Calu3 (cell line): ENCODE data around the gene FOXP1. TPM values are rescaled to one million over a fixed set of nuclear protein-coding genes. Genes with fewer than 3 reads are reported as not detected.

Source experiments
- BruUV-seq: library from RNA; stranded (reverse); fragments of 400-500 nt; replicated peaks from 2 replicates; lab custom pipeline; 2021; lab: Mats Ljungman, UMichigan
- CTCF ChIA-PET: fragments of 300-600 bp; sonication (Branson Sonifier 250); formaldehyde crosslinking; loops from one replicate; lab custom pipeline; 2022; ENCODE audit warnings: antibody characterized with exemption; lab: Charles Lee
- DNase-seq: peaks from one replicate; pipeline ENCODE4 v3.0.0; 2022
- H3K27ac Mint-ChIP-seq: one replicate; pipeline ENCODE4 v1.8.0; 2022; ENCODE audit warnings: mixed read lengths; ENCODE audit not compliant: unreplicated experiment
- H3K27me3 Mint-ChIP-seq: one replicate; pipeline ENCODE4 v1.8.0; 2022; ENCODE audit warnings: mixed read lengths; ENCODE audit not compliant: unreplicated experiment
- H3K36me3 Mint-ChIP-seq: one replicate; pipeline ENCODE4 v1.8.0; 2022; ENCODE audit warnings: mild to moderate bottlenecking, moderate library complexity, mixed read lengths; ENCODE audit not compliant: insufficient read depth, unreplicated experiment
- H3K4me1 Mint-ChIP-seq: one replicate; pipeline ENCODE4 v1.8.0; 2022; ENCODE audit warnings: mild to moderate bottlenecking, low read depth, mixed read lengths; ENCODE audit not compliant: unreplicated experiment
- H3K4me3 Mint-ChIP-seq: one replicate; pipeline ENCODE4 v1.8.0; 2022; ENCODE audit warnings: mild to moderate bottlenecking, low read depth, moderate library complexity, mixed read lengths; ENCODE audit not compliant: unreplicated experiment
- H3K9me3 Mint-ChIP-seq: one replicate; pipeline ENCODE4 v1.8.0; 2022; ENCODE audit warnings: low read depth, mixed read lengths; ENCODE audit not compliant: unreplicated experiment
- intact Hi-C: fragments of 100-400 bp; cut with micrococcal nuclease; formaldehyde crosslinking; loops from one replicate; pipeline ENCODE4 v1.10.0; 2022; ENCODE audit not compliant: unreplicated experiment
- total RNA-seq: library from RNA; stranded (reverse); gene quantifications from 2 replicates; pipeline ENCODE4 v1.2.3, GENCODE V29; 2022
- TF ChIP-seq, protein P1 (sequence below): fragments of 200-600 bp; IDR thresholded peaks from one replicate; pipeline ENCODE4 v1.8.0; 2022; ENCODE audit warnings: antibody characterized with exemption; ENCODE audit not compliant: unreplicated experiment

FOXP1 gene
- total RNA-seq, 1 experiment from 2014 or later: 82.8 TPM

DNA sequence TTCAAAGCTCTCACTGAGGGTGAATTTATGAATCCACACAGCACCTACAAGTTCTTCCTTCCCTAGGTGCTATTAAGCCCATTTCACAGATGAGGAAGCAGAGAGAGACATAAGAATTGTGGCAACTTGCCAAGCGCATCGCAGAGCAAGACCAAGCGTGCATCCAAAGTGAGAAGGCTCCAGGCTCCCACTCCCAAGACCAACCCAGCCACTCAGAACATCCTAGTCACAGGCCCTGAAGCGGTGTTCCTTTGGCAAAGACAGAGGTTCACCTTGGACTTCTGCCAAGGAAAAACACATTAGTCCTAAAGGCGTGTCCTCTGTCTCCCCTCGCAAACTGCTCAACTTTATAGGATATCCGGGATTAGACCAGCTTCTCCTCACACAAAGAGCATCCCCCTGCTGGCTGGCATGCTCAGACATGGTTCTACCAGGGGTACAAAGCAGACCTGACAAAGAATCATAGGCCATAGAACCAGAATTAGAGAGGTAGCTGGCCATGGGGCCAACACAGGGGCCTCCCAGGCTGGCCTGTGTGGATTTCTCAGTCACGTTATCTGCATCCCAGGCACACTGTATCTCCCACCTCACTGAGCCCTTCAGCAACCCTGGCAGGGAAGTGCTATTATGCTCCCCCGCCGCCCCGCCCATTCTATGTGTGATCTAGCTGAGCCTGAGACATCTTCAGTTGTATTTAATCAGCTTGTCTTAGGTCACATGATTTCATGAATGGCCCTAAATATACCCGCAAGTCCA lies 160.2 kb downstream of the FOXP1 start:
- Mint-ChIP-seq H3K36me3 (no peaks in the 10 kb centered on the region), H3K27ac (no peak overlapping the region), H3K27me3 (no peaks in the 10 kb centered on the region), H3K4me1 (peaks cover 19% of the 10 kb centered on the region), H3K4me3 (no peak overlapping the region), H3K9me3 (no peaks in the 10 kb centered on the region)
- DNase-seq: peak; percentile 7
- BruUV-seq: no TSS peak
- TF ChIP-seq, protein P1, sequence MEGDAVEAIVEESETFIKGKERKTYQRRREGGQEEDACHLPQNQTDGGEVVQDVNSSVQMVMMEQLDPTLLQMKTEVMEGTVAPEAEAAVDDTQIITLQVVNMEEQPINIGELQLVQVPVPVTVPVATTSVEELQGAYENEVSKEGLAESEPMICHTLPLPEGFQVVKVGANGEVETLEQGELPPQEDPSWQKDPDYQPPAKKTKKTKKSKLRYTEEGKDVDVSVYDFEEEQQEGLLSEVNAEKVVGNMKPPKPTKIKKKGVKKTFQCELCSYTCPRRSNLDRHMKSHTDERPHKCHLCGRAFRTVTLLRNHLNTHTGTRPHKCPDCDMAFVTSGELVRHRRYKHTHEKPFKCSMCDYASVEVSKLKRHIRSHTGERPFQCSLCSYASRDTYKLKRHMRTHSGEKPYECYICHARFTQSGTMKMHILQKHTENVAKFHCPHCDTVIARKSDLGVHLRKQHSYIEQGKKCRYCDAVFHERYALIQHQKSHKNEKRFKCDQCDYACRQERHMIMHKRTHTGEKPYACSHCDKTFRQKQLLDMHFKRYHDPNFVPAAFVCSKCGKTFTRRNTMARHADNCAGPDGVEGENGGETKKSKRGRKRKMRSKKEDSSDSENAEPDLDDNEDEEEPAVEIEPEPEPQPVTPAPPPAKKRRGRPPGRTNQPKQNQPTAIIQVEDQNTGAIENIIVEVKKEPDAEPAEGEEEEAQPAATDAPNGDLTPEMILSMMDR: no peak
- CTCF ChIA-PET: no interaction called here
- intact Hi-C loops: no loop called here

DNA sequence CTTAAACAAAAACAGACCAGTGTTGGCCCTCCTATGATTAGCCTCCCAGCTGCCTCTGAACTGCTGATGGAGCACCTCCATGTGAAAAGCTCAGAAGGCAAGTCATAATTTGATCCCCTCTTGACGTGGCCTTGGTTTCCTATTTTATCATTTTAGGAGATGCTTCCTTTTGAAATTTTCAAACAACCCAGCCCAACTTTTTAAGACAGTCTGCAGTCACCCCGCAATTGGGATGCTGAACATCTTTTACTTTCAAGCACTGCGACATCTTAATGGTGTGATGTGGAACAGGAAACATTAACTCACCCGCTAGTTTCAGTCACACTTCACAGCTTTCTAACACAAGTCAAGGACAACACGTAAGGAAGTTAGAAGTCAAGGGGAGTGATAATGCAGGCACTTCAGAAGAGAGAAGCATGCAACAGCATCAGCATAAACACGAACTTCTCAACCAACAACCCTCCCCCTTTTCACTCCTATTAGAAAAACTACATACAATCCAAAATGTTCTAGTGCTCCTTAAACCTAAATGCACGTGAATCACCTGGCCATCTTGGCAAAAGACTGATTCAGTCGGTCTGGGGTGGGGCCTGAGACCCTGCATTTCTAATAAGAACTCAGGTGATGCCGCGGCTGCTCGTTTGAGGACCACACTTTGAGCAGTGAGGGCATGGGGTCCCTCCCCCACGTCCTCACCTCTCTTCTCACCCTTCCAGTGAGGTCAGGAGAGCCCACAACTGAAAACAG lies 161.5 kb downstream of the FOXP1 start:
- H3K36me3 Mint-ChIP-seq: no peaks in the 10 kb centered on the region
- H3K9me3 Mint-ChIP-seq: no peaks in the 10 kb centered on the region
- no peak for DNase-seq
- H3K4me3 Mint-ChIP-seq: no peak overlapping the region
- BruUV-seq: no TSS peak
- peaks cover 7% of the 10 kb centered on the region for H3K4me1 Mint-ChIP-seq
- no peaks in the 10 kb centered on the region for H3K27me3 Mint-ChIP-seq
- CTCF ChIA-PET: no interaction called here
- intact Hi-C loops: no loop called here
- H3K27ac Mint-ChIP-seq: no peak overlapping the region
- TF ChIP-seq, protein P1: no peak

DNA sequence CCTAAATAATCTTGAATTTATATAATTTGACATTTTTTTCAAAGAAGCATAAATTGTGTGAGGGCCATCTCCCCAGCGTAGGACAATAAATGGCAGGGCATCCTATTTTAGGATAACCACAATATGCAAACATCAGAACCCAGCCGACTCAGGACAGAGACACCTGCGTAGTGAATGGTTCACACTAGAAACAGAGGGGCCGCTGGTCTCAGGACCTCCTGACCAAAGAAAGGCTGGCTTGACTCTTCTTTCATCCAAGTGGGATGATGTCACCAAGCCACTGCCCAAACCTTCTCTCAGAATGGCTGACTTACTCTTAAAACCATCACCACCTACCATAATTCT lies 162.1 kb downstream of the FOXP1 start:
- CTCF ChIA-PET: no interaction called here
- no peak overlapping the region for H3K4me3 Mint-ChIP-seq
- H3K4me1 Mint-ChIP-seq: peaks cover 7% of the 10 kb centered on the region
- H3K36me3 Mint-ChIP-seq: no peaks in the 10 kb centered on the region
- H3K27me3 Mint-ChIP-seq: no peaks in the 10 kb centered on the region
- TF ChIP-seq, protein P1: no peak
- no peak for DNase-seq
- H3K27ac Mint-ChIP-seq: no peak overlapping the region
- BruUV-seq: no TSS peak
- no peaks in the 10 kb centered on the region for H3K9me3 Mint-ChIP-seq
- intact Hi-C loops: no loop called here

DNA sequence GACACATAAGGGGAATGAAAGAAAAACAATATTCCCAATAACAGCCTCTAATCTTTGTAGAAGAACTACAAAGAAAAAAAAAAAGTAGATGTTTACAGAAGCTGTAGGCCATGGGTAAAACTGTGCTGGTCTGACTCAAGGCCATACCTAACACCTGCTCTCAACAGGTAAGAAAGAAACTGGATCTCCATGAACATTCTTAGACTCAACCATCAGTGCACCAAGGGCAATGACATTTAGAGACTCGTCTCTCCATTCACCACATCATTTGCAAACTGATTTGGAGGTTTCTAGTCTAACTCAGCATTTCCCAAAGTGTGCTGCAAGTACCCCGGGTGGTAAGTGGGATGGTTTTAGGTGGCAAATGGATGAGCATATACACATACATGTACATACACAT lies 164.2 kb downstream of the FOXP1 start:
- Mint-ChIP-seq H3K4me1 (no peaks in the 10 kb centered on the region), H3K27ac (no peak overlapping the region), H3K9me3 (no peaks in the 10 kb centered on the region), H3K36me3 (no peaks in the 10 kb centered on the region), H3K4me3 (no peak overlapping the region), H3K27me3 (no peaks in the 10 kb centered on the region)
- CTCF ChIA-PET: interaction anchor here (0.6 kb wide), 2 partner anchors 277 to 410 kb away, joined by 4 to 5 read pairs; no protein-coding TSS in a partner anchor
- BruUV-seq: no TSS peak
- TF ChIP-seq, protein P1: no peak
- intact Hi-C loops: no loop called here
- DNase-seq: no peak
